Prostate gland (tissue), 2 donors: ENCODE measurements around the gene ADAMTS14.

Experiments used
- POLR2A ChIP-seq: fragments of 450-650 bp; IDR thresholded peaks from one replicate; pipeline ENCODE4 v1.6.1; 2016; ENCODE audit warnings: antibody characterized with exemption, mild to moderate bottlenecking
- TF ChIP-seq, protein P1 (sequence below), 4 experiments: fragments of 200-600 bp in 2 of 4; fragments of 450-650 bp in 2 of 4; sonication (generic) in 2 of 4; IDR thresholded peaks; 1 replicate in 3 of 4; 2 replicates in 1 of 4; pipeline ENCODE4 v1.5.1; 2016 to 2019; ENCODE audit warnings: antibody characterized with exemption in 4 of 4, mild to moderate bottlenecking in 2 of 4, moderate library complexity in 2 of 4

DNA sequence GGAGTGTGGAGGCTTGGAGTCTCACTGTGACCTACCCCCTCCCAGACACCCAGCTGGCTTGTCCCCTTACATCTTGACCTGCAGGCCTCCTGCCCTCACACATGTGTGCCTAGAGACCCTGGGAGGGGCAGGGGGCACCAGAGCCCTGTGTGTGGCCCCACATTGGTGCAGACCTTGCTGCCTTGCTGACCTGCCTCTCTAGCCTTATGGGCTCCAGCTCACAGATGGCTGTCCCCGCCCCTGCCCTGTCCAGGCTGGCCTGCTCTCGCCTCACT lies 9.4 kb downstream of the ADAMTS14 start:
- TF ChIP-seq, protein P1, sequence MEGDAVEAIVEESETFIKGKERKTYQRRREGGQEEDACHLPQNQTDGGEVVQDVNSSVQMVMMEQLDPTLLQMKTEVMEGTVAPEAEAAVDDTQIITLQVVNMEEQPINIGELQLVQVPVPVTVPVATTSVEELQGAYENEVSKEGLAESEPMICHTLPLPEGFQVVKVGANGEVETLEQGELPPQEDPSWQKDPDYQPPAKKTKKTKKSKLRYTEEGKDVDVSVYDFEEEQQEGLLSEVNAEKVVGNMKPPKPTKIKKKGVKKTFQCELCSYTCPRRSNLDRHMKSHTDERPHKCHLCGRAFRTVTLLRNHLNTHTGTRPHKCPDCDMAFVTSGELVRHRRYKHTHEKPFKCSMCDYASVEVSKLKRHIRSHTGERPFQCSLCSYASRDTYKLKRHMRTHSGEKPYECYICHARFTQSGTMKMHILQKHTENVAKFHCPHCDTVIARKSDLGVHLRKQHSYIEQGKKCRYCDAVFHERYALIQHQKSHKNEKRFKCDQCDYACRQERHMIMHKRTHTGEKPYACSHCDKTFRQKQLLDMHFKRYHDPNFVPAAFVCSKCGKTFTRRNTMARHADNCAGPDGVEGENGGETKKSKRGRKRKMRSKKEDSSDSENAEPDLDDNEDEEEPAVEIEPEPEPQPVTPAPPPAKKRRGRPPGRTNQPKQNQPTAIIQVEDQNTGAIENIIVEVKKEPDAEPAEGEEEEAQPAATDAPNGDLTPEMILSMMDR (IDR thresholded peaks at IDR 0.05) = no peak
- TF ChIP-seq POLR2A = no peak
